CD14-positive monocyte (primary cell): ENCODE results near the gene WFDC11. TPM values are rescaled to one million over a fixed set of nuclear protein-coding genes. Genes with fewer than 3 reads are reported as not detected.

ENCODE experiments used
- DNase-seq, 3 donors: peaks; one replicate each; pipeline ENCODE4 v3.0.0-alpha.2; 2011 to 2022
- H2AFZ ChIP-seq: 2 replicates; pipeline ENCODE4 v1.6.0; 2012; ENCODE audit warnings: mild to moderate bottlenecking, low read depth, low read length, inconsistent platforms; ENCODE audit not compliant: insufficient read depth, poor library complexity, severe bottlenecking
- H3K27ac ChIP-seq, 2 donors: 1 replicate in 1 of 2; 2 replicates in 1 of 2; pipeline ENCODE4 v1.5.1; 2012 to 2013; ENCODE audit warnings: low read length in 2 of 2, control low read depth in 1 of 2, inconsistent platforms in 1 of 2, low read depth in 1 of 2, mild to moderate bottlenecking in 1 of 2
- H3K27me3 ChIP-seq, 2 donors: one replicate each; pipeline versions ENCODE4 v1.6.0 to v1.6.1; 2011 to 2013; ENCODE audit warnings: low read length in 2 of 2; ENCODE audit not compliant: control insufficient read depth in 2 of 2, insufficient read depth in 2 of 2
- H3K36me3 ChIP-seq, 2 donors: replicated peaks in 1 of 2; 1 replicate in 1 of 2; 2 replicates in 1 of 2; pipeline versions ENCODE4 v1.5.1 to v1.6.1; 2012 to 2013; ENCODE audit warnings: low read length in 2 of 2, control low read depth in 1 of 2, inconsistent platforms in 1 of 2, mild to moderate bottlenecking in 1 of 2; ENCODE audit not compliant: insufficient read depth in 2 of 2, control insufficient read depth in 1 of 2
- H3K4me1 ChIP-seq, 2 donors: 1 replicate in 1 of 2; 2 replicates in 1 of 2; pipeline versions ENCODE4 v1.5.1 to v1.6.1; 2012 to 2013; ENCODE audit warnings: low read length in 2 of 2, control low read depth in 1 of 2, inconsistent platforms in 1 of 2, mild to moderate bottlenecking in 1 of 2, moderate library complexity in 1 of 2; ENCODE audit not compliant: insufficient read depth in 2 of 2, control insufficient read depth in 1 of 2
- H3K4me2 ChIP-seq: replicated peaks from 2 replicates; pipeline ENCODE3; 2012; ENCODE audit warnings: low read length, moderate library complexity, mild to moderate bottlenecking; ENCODE audit not compliant: poor library complexity, severe bottlenecking; ENCODE audit errors: extremely low read depth
- H3K4me3 ChIP-seq, 3 experiments: fragments of 200-600 bp in 1 of 3; sonication (generic) in 1 of 3; replicated peaks in 1 of 3; 1 replicate in 2 of 3; 2 replicates in 1 of 3; pipeline ENCODE4 v1.5.1; 2011 to 2013; ENCODE audit warnings: low read length in 3 of 3, mild to moderate bottlenecking in 3 of 3, control low read depth in 2 of 3, low read depth in 2 of 3, inconsistent platforms in 1 of 3, moderate library complexity in 1 of 3
- H3K79me2 ChIP-seq: 2 replicates; pipeline ENCODE4 v1.6.0; 2012; ENCODE audit warnings: mild to moderate bottlenecking, control low read depth, inconsistent platforms, low read length, moderate library complexity; ENCODE audit not compliant: insufficient read depth
- H3K9ac ChIP-seq: 2 replicates; pipeline ENCODE4 v1.6.0; 2017; ENCODE audit warnings: low read length, mild to moderate bottlenecking; ENCODE audit not compliant: insufficient read depth, poor library complexity, severe bottlenecking
- H3K9me3 ChIP-seq, 2 donors: replicated peaks in 1 of 2; 1 replicate in 1 of 2; 2 replicates in 1 of 2; pipeline versions ENCODE4 v1.5.1 to v1.6.1; 2012 to 2013; ENCODE audit warnings: low read length in 2 of 2, control low read depth in 1 of 2; ENCODE audit not compliant: control insufficient read depth in 1 of 2, insufficient read depth in 1 of 2
- H4K20me1 ChIP-seq: 2 replicates; pipeline ENCODE4 v1.6.0; 2012; ENCODE audit warnings: mild to moderate bottlenecking, low read length, control low read depth, moderate library complexity; ENCODE audit not compliant: insufficient read depth
- H3K27ac Mint-ChIP-seq, 7 donors: one replicate each; pipeline ENCODE4 v1.8.0; 2020; ENCODE audit warnings: mild to moderate bottlenecking in 7 of 7, mixed read lengths in 7 of 7, moderate library complexity in 6 of 7, inconsistent platforms in 2 of 7
- H3K27me3 Mint-ChIP-seq, 3 donors: one replicate each; pipeline ENCODE4 v1.8.0; 2021 to 2022; ENCODE audit warnings: low read depth in 3 of 3, mild to moderate bottlenecking in 3 of 3, mixed read lengths in 3 of 3, moderate library complexity in 3 of 3, inconsistent platforms in 1 of 3
- H3K36me3 Mint-ChIP-seq, 2 donors: one replicate each; pipeline ENCODE4 v1.8.0; 2020; ENCODE audit warnings: mixed read lengths in 2 of 2, inconsistent platforms in 1 of 2, mild to moderate bottlenecking in 1 of 2
- H3K4me1 Mint-ChIP-seq: one replicate; pipeline ENCODE4 v1.8.0; 2020; ENCODE audit warnings: mild to moderate bottlenecking, mixed read lengths
- H3K4me3 Mint-ChIP-seq, 2 donors: one replicate each; pipeline ENCODE4 v1.8.0; 2020; ENCODE audit warnings: mild to moderate bottlenecking in 2 of 2, mixed read lengths in 2 of 2, moderate library complexity in 1 of 2
- H3K9me3 Mint-ChIP-seq, 7 donors: one replicate each; pipeline ENCODE4 v1.8.0; 2020 to 2022; ENCODE audit warnings: mixed read lengths in 7 of 7, mild to moderate bottlenecking in 6 of 7, moderate library complexity in 6 of 7, inconsistent platforms in 2 of 7
- CTCF ChIP-seq: fragments of 200-600 bp; IDR thresholded peaks from one replicate; pipeline ENCODE4 v1.8.0; 2022; ENCODE audit warnings: antibody characterized with exemption, mild to moderate bottlenecking
- WGBS: methylation state at CpG from one replicate; pipeline ENCODE4 v1.1.5; 2013; ENCODE audit warnings: missing lambda C conversion rate; ENCODE audit not compliant: insufficient coverage; 5-methylcytosine and 5-hydroxymethylcytosine counted together
- intact Hi-C, 2 donors: fragments of 100-400 bp; cut with micrococcal nuclease; formaldehyde crosslinking; loops; one replicate each; pipeline versions ENCODE4 v1.15.0 to v1.15.1; 2023
- polyA plus RNA-seq, 3 donors: library from polyadenylated mRNA; depleted of rRNA in 1 of 3; unstranded in 2 of 3; stranded (reverse) in 1 of 3; fragments of 300-500 nt in 2 of 3; fragments of >200 nt in 1 of 3; fragmentation: Illumina TruSeq in 2 of 3; gene quantifications; 1 replicate in 2 of 3; 2 replicates in 1 of 3; pipeline ENCODE4 v1.2.3, GENCODE V29; 2012 to 2021
- small RNA-seq: library from RNA; depleted of rRNA; stranded (forward); fragments of <200 nt; gene quantifications from one replicate; pipeline ENCODE3, GENCODE V24; 2012; ENCODE audit warnings: low read depth; ENCODE audit not compliant: insufficient read length

The WFDC11 gene
- polyA plus RNA-seq, 3 donors: not detected

GRCh38 chr20:45607810-45608209, 62.2 kb downstream of the WFDC11 start:
- Histone ChIP-seq H3K9me3 (peaks cover 0 to 6% of the 10 kb centered on the region in 2 donors), H3K4me2 (no peak overlapping the region), H3K9ac (no peak overlapping the region), H3K4me1 (no peaks in the 10 kb centered on the region), H3K27me3 (no peaks in the 10 kb centered on the region), H3K27ac (no peak overlapping the region), H3K36me3 (no peaks in the 10 kb centered on the region), H3K79me2 (no peaks in the 10 kb centered on the region), H3K4me3 (no peak overlapping the region), H4K20me1 (no peaks in the 10 kb centered on the region), H2AFZ (no peak overlapping the region)
- WGBS: no CpG with 5 or more reads among the region's 1 CpG
- Mint-ChIP-seq H3K4me3 (no peak overlapping the region), H3K27me3 (peaks cover 2 to 10% (median 4%) of the 10 kb centered on the region in 3 donors), H3K36me3 (no peaks in the 10 kb centered on the region), H3K27ac (no peak overlapping the region), H3K9me3 (peaks cover 4 to 24% (median 13%) of the 10 kb centered on the region in 7 donors), H3K4me1 (no peaks in the 10 kb centered on the region)
- intact Hi-C loops: no loop called here
- no peak for TF ChIP-seq CTCF
- DNase-seq: no peak

Small RNA genes within 50 kb of the gene (small RNA-seq; reads per million reads assigned to genes)
- gene MIR3617: not detected

Other genes with a start within 250 kb of the WFDC11 start
- not detected for gene WFDC2, start 200.5 kb downstream of the WFDC11 start, polyA plus RNA-seq
- not detected for gene SPINT3, start 154.6 kb downstream of the WFDC11 start, polyA plus RNA-seq
- not detected for gene WFDC6, start 130.8 kb downstream of the WFDC11 start, polyA plus RNA-seq
- not detected for gene EPPIN, start 122.8 kb downstream of the WFDC11 start, polyA plus RNA-seq
- gene WFDC8, start 91.0 kb downstream of the WFDC11 start, polyA plus RNA-seq: not detected
- gene WFDC10A, start 40.5 kb downstream of the WFDC11 start, polyA plus RNA-seq: not detected
- not detected for gene WFDC9, start 39.0 kb downstream of the WFDC11 start, polyA plus RNA-seq
- gene WFDC13, start 31.8 kb upstream of the WFDC11 start, polyA plus RNA-seq: not detected
- not detected for gene WFDC10B, start 34.8 kb upstream of the WFDC11 start, polyA plus RNA-seq
- gene SPINT4, start 52.1 kb upstream of the WFDC11 start, polyA plus RNA-seq: not detected
- under 1 TPM in 2 of 3 donors, not detected in 1; 0.12 to 0.73 TPM for gene WFDC3, start 121.6 kb upstream of the WFDC11 start, polyA plus RNA-seq
- gene DNTTIP1, start 121.7 kb upstream of the WFDC11 start, polyA plus RNA-seq: 100 to 1,000 TPM in 2 of 3 donors, 10 to 100 TPM in 1; 68.5 to 158 (median 144) TPM
- gene UBE2C, start 142.4 kb upstream of the WFDC11 start, polyA plus RNA-seq: under 1 TPM in 2 of 3 donors, not detected in 1; 0.15 to 0.58 TPM
- 1 to 10 TPM in 2 of 3 donors, under 1 TPM in 1; 0.71 to 1.2 (median 1.0) TPM for gene TNNC2, start 157.1 kb upstream of the WFDC11 start, polyA plus RNA-seq
- 10 to 100 TPM; 11.2 to 16.9 (median 12.7) TPM for gene SNX21, start 163.6 kb upstream of the WFDC11 start, polyA plus RNA-seq
- gene ACOT8, start 187.2 kb upstream of the WFDC11 start, polyA plus RNA-seq: 10 to 100 TPM; 40.9 to 52.4 (median 44.6) TPM
- 1 to 10 TPM in 1 of 3 donors, under 1 TPM in 2; 0.29 to 1.5 (median 0.64) TPM for gene ZSWIM3, start 187.4 kb upstream of the WFDC11 start, polyA plus RNA-seq
- 1 to 10 TPM; 2.5 to 2.6 (median 2.5) TPM for gene ZSWIM1, start 211.0 kb upstream of the WFDC11 start, polyA plus RNA-seq
- gene SPATA25, start 217.4 kb upstream of the WFDC11 start, polyA plus RNA-seq: under 1 TPM in 1 of 3 donors, not detected in 2; 0.76 TPM
- 1 to 10 TPM in 1 of 3 donors, under 1 TPM in 1, not detected in 1; 0.14 to 1.1 TPM for gene NEURL2, start 221.0 kb upstream of the WFDC11 start, polyA plus RNA-seq
- 100 to 1,000 TPM; 279 to 489 (median 366) TPM for gene CTSA, start 221.1 kb upstream of the WFDC11 start, polyA plus RNA-seq
- 1 to 10 TPM; 1.6 to 3.0 (median 2.9) TPM for gene PLTP, start 241.9 kb upstream of the WFDC11 start, polyA plus RNA-seq